Muscle layer of duodenum (tissue), 2 donors: ENCODE data around the gene AP2A2.
"Not testable (repeated sequence)": the region's sequence is repeated elsewhere in the genome, so short reads cannot be mapped to it uniquely, and the experiment has no call there.

ENCODE experiments used
- H3K27ac ChIP-seq: one replicate; pipeline ENCODE4 v1.7.0; 2013; ENCODE audit warnings: mild to moderate bottlenecking, low read length
- H3K27me3 ChIP-seq: one replicate; pipeline ENCODE4 v1.7.0; 2013; ENCODE audit warnings: low read depth, mild to moderate bottlenecking, control low read depth, low read length
- H3K36me3 ChIP-seq, 2 donors: one replicate each; pipeline ENCODE4 v1.7.0; 2013; ENCODE audit warnings: low read length in 2 of 2, control low read depth in 1 of 2, mild to moderate bottlenecking in 1 of 2; ENCODE audit not compliant: insufficient read depth in 2 of 2, control insufficient read depth in 1 of 2
- H3K4me1 ChIP-seq, 2 donors: one replicate each; pipeline ENCODE4 v1.7.0; 2013; ENCODE audit warnings: low read length in 2 of 2, mild to moderate bottlenecking in 2 of 2, control low read depth in 1 of 2, moderate library complexity in 1 of 2; ENCODE audit not compliant: insufficient read depth in 2 of 2, control insufficient read depth in 1 of 2
- H3K4me3 ChIP-seq, 2 donors: one replicate each; pipeline ENCODE4 v1.7.0; 2013; ENCODE audit warnings: low read length in 2 of 2, low read depth in 1 of 2, mild to moderate bottlenecking in 1 of 2
- H3K9me3 ChIP-seq, 2 donors: one replicate each; pipeline ENCODE4 v1.7.0; 2013; ENCODE audit warnings: low read length in 2 of 2, control low read depth in 1 of 2, mild to moderate bottlenecking in 1 of 2; ENCODE audit not compliant: control insufficient read depth in 1 of 2
- donor health status: healthy.

Gene AP2A2

GRCh38 chr11:957212-957920, 31.7 kb downstream of the AP2A2 start:
- no peaks in the 10 kb centered on the region for H3K9me3 ChIP-seq
- H3K36me3 ChIP-seq, result peaks cover 5 to 23% of the 10 kb centered on the region in 2 donors
- no peaks in the 10 kb centered on the region for H3K27me3 ChIP-seq
- peaks cover 0 to 7% of the 10 kb centered on the region in 2 donors for H3K4me1 ChIP-seq
- H3K4me3 ChIP-seq, result no peak overlapping the region
- no peak overlapping the region for H3K27ac ChIP-seq

GRCh38 chr11:958101-958500, 32.4 kb downstream of the AP2A2 start:
- Histone ChIP-seq H3K36me3 (peaks cover 5 to 23% of the 10 kb centered on the region in 2 donors), H3K9me3 (no peaks in the 10 kb centered on the region), H3K4me1 (peaks cover 0 to 6% of the 10 kb centered on the region in 2 donors), H3K4me3 (no peak overlapping the region), H3K27ac (no peak overlapping the region), H3K27me3 (no peaks in the 10 kb centered on the region)

GRCh38 chr11:959027-959426, 33.4 kb downstream of the AP2A2 start:
- H3K27ac ChIP-seq, result no peak overlapping the region

GRCh38 chr11:959608-960007, 33.9 kb downstream of the AP2A2 start:
- H3K36me3 ChIP-seq, result peaks cover 5 to 34% of the 10 kb centered on the region in 2 donors
- no peak overlapping the region for H3K27ac ChIP-seq
- H3K4me1 ChIP-seq, result peaks cover 0 to 5% of the 10 kb centered on the region in 2 donors
- no peaks in the 10 kb centered on the region for H3K9me3 ChIP-seq
- no peak overlapping the region for H3K4me3 ChIP-seq
- no peaks in the 10 kb centered on the region for H3K27me3 ChIP-seq

More at GRCh38 chr11:959027-959426, 33.4 kb downstream of the AP2A2 start:
- peaks cover 5 to 30% of the 10 kb centered on the region in 2 donors for H3K36me3 ChIP-seq
- peaks cover 0 to 6% of the 10 kb centered on the region in 2 donors for H3K4me1 ChIP-seq
- H3K27me3 ChIP-seq, result no peaks in the 10 kb centered on the region
- no peak overlapping the region for H3K4me3 ChIP-seq
- no peaks in the 10 kb centered on the region for H3K9me3 ChIP-seq

- H3K27ac ChIP-seq, H3K4me1 ChIP-seq, H3K9me3 ChIP-seq, H3K4me3 ChIP-seq, H3K27me3 ChIP-seq: not testable (repeated sequence)
- peaks cover 5 to 35% of the 10 kb centered on the region in 2 donors for H3K36me3 ChIP-seq
These were observed 35.7 kb downstream of the AP2A2 start for GRCh38 chr11:961310-961920.

GRCh38 chr11:961921-962320, 36.3 kb downstream of the AP2A2 start:
- Histone ChIP-seq H3K9me3 (no peaks in the 10 kb centered on the region), H3K4me1 (no peaks in the 10 kb centered on the region), H3K27me3 (no peaks in the 10 kb centered on the region), H3K4me3 (no peak overlapping the region), H3K27ac (no peak overlapping the region), H3K36me3 (peaks cover 5 to 31% of the 10 kb centered on the region in 2 donors)

GRCh38 chr11:962688-963087, 37.0 kb downstream of the AP2A2 start:
- H3K27me3 ChIP-seq, result no peaks in the 10 kb centered on the region
- H3K9me3 ChIP-seq, result no peaks in the 10 kb centered on the region
- H3K4me1 ChIP-seq, result no peaks in the 10 kb centered on the region
- H3K36me3 ChIP-seq, result peaks cover 5 to 28% of the 10 kb centered on the region in 2 donors
- no peak overlapping the region for H3K4me3 ChIP-seq
- H3K27ac ChIP-seq, result no peak overlapping the region

- Histone ChIP-seq H3K9me3 (no peaks in the 10 kb centered on the region), H3K36me3 (peaks cover 5 to 30% of the 10 kb centered on the region in 2 donors)
These were observed 38.2 kb downstream of the AP2A2 start for GRCh38 chr11:963852-964251.

GRCh38 chr11:965206-965775, 39.6 kb downstream of the AP2A2 start:
- H3K36me3 ChIP-seq, result peaks cover 2 to 25% of the 10 kb centered on the region in 2 donors
- no peaks in the 10 kb centered on the region for H3K27me3 ChIP-seq
- no peaks in the 10 kb centered on the region for H3K9me3 ChIP-seq
- no peak overlapping the region for H3K27ac ChIP-seq
- no peak overlapping the region for H3K4me3 ChIP-seq
- H3K4me1 ChIP-seq, result no peaks in the 10 kb centered on the region

More at GRCh38 chr11:963852-964251, 38.2 kb downstream of the AP2A2 start:
- Histone ChIP-seq H3K4me1 (no peaks in the 10 kb centered on the region), H3K27me3 (no peaks in the 10 kb centered on the region), H3K27ac (no peak overlapping the region), H3K4me3 (no peak overlapping the region)

- Histone ChIP-seq H3K4me1 (no peaks in the 10 kb centered on the region), H3K9me3 (no peaks in the 10 kb centered on the region), H3K36me3 (peaks cover 25 to 42% of the 10 kb centered on the region in 2 donors), H3K27ac (no peak overlapping the region), H3K27me3 (no peaks in the 10 kb centered on the region), H3K4me3 (no peak overlapping the region)
These were observed 42.5 kb downstream of the AP2A2 start for GRCh38 chr11:967995-968751.

GRCh38 chr11:968822-969221, 43.2 kb downstream of the AP2A2 start:
- Histone ChIP-seq H3K27ac (no peak overlapping the region), H3K4me3 (no peak overlapping the region), H3K9me3 (no peaks in the 10 kb centered on the region), H3K4me1 (no peaks in the 10 kb centered on the region), H3K36me3 (peaks cover 30 to 44% of the 10 kb centered on the region in 2 donors), H3K27me3 (no peaks in the 10 kb centered on the region)
